LNCAP (cell line): Measurements from ENCODE around the gene RNF146.

Source experiments
- CTCF ChIP-seq: fragments of 450-650 bp; IDR thresholded peaks from 2 replicates; pipeline ENCODE4 v1.5.1; 2017; ENCODE audit warnings: mild to moderate bottlenecking

RNF146 gene

GRCh38 chr6:127273499-127273898, 6.8 kb downstream of the RNF146 start:
- TF ChIP-seq CTCF, result no peak

- TF ChIP-seq CTCF, result no peak
Measured at GRCh38 chr6:127276331-127276730, 9.7 kb downstream of the RNF146 start.

GRCh38 chr6:127277878-127278843, 11.5 kb downstream of the RNF146 start:
- no peak for TF ChIP-seq CTCF

GRCh38 chr6:127279815-127280214, 13.2 kb downstream of the RNF146 start:
- TF ChIP-seq CTCF, result no peak

GRCh38 chr6:127282184-127282583, 15.5 kb downstream of the RNF146 start:
- no peak for TF ChIP-seq CTCF

- TF ChIP-seq CTCF, result no peak
Measured at GRCh38 chr6:127288705-127289104, 22.0 kb downstream of the RNF146 start.

GRCh38 chr6:127289934-127290333, 23.3 kb downstream of the RNF146 start:
- no peak for TF ChIP-seq CTCF
